Caco-2 (cell line): Measurements from ENCODE around the gene USP19. TPM values are rescaled to one million over a fixed set of nuclear protein-coding genes. Genes with fewer than 3 reads are reported as not detected.

Experiments
- BruUV-seq: library from RNA; stranded (reverse); fragments of 400-500 nt; replicated peaks from 2 replicates; lab custom pipeline; 2021; lab: Mats Ljungman, UMichigan
- CTCF ChIA-PET: fragments of 300-600 bp; sonication (Branson Sonifier 250); formaldehyde crosslinking; loops from one replicate; lab custom pipeline; 2022; ENCODE audit warnings: antibody characterized with exemption; lab: Charles Lee
- POLR2A ChIA-PET: fragments of 300-600 bp; sonication (Branson Sonifier 250); formaldehyde crosslinking; loops from one replicate; lab custom pipeline; 2022; ENCODE audit warnings: antibody characterized with exemption; lab: Charles Lee
- DNase-seq, 2 experiments: peaks; one replicate each; pipeline versions ENCODE4 v3.0.0 to v3.0.0-alpha.2; 2020 to 2022
- H3K27me3 ChIP-seq: replicated peaks from 2 replicates; pipeline ENCODE4 v1.6.0; 2011; ENCODE audit warnings: low read length; ENCODE audit not compliant: control insufficient read depth, insufficient read depth
- H3K36me3 ChIP-seq: 2 replicates; pipeline ENCODE4 v1.5.1; 2011; ENCODE audit warnings: low read length; ENCODE audit not compliant: control insufficient read depth, insufficient read depth
- H3K4me1 ChIP-seq: fragments of 250-450 bp; sonication (Bioruptor Pico); 2 replicates; pipeline ENCODE4 v1.5.1; 2020; ENCODE audit warnings: mild to moderate bottlenecking
- H3K4me3 ChIP-seq: 2 replicates; pipeline ENCODE4 v1.5.1; 2011; ENCODE audit warnings: low read depth, mild to moderate bottlenecking, control low read depth, low read length
- H3K9me3 ChIP-seq: fragments of 250-450 bp; sonication (Bioruptor Pico); 2 replicates; pipeline ENCODE4 v1.5.1; 2020; ENCODE audit warnings: mild to moderate bottlenecking, moderate library complexity
- H3K27ac Mint-ChIP-seq: one replicate; pipeline ENCODE4 v1.8.0; 2022; ENCODE audit warnings: mixed read lengths; ENCODE audit not compliant: unreplicated experiment
- H3K27me3 Mint-ChIP-seq: one replicate; pipeline ENCODE4 v1.8.0; 2022; ENCODE audit warnings: mixed read lengths; ENCODE audit not compliant: insufficient read depth, unreplicated experiment
- H3K36me3 Mint-ChIP-seq: one replicate; pipeline ENCODE4 v1.8.0; 2022; ENCODE audit warnings: mild to moderate bottlenecking, mixed read lengths; ENCODE audit not compliant: insufficient read depth, unreplicated experiment
- H3K4me1 Mint-ChIP-seq: one replicate; pipeline ENCODE4 v1.8.0; 2022; ENCODE audit warnings: low read depth, mixed read lengths; ENCODE audit not compliant: unreplicated experiment
- H3K4me3 Mint-ChIP-seq: one replicate; pipeline ENCODE4 v1.8.0; 2022; ENCODE audit warnings: mild to moderate bottlenecking, moderate library complexity, mixed read lengths; ENCODE audit not compliant: unreplicated experiment
- H3K9me3 Mint-ChIP-seq: one replicate; pipeline ENCODE4 v1.8.0; 2022; ENCODE audit warnings: mixed read lengths; ENCODE audit not compliant: unreplicated experiment
- CTCF ChIP-seq, 2 experiments: fragments of 200-600 bp in 1 of 2; IDR thresholded peaks; 1 replicate in 1 of 2; 2 replicates in 1 of 2; pipeline versions ENCODE4 v1.5.1 to v1.8.0; 2011 to 2022; ENCODE audit warnings: antibody characterized with exemption in 1 of 2, control low read depth in 1 of 2, inconsistent platforms in 1 of 2, low read depth in 1 of 2, low read length in 1 of 2, mild to moderate bottlenecking in 1 of 2, moderate library complexity in 1 of 2; ENCODE audit not compliant: insufficient read depth in 1 of 2, severe bottlenecking in 1 of 2, unreplicated experiment in 1 of 2
- intact Hi-C: fragments of 100-400 bp; cut with micrococcal nuclease; formaldehyde crosslinking; loops from one replicate; pipeline ENCODE4 v1.10.0; 2022; ENCODE audit not compliant: unreplicated experiment
- total RNA-seq: library from RNA; stranded (reverse); gene quantifications from 2 replicates; pipeline ENCODE4 v1.2.3, GENCODE V29; 2022

USP19 gene
- total RNA-seq, 1 experiment from 2014 or later, result 55.9 TPM

- Mint-ChIP-seq H3K4me3 (no peak overlapping the region), H3K4me1 (no peaks in the 10 kb centered on the region), H3K36me3 (peaks cover 23% of the 10 kb centered on the region), H3K27ac (no peak overlapping the region), H3K9me3 (no peaks in the 10 kb centered on the region), H3K27me3 (no peaks in the 10 kb centered on the region)
- H3K4me1 ChIP-seq, result peaks cover 9% of the 10 kb centered on the region; the same call in 1 of the 2 replicates
- H3K9me3 ChIP-seq, result no peaks in the 10 kb centered on the region
- intact Hi-C loops, result no loop called here
- no TSS peak for BruUV-seq
- no peak for TF ChIP-seq CTCF (IDR thresholded peaks at IDR 0.05; ENCODE audit: insufficient read depth in 1 of 2, low read depth in 1 of 2, low read length in 1 of 2, severe bottlenecking in 1 of 2, unreplicated experiment in 1 of 2)
- ChIA-PET POLR2A (no interaction called here), CTCF (no interaction called here)
- DNase-seq, result no peak
- peaks cover 2% of the 10 kb centered on the region; the same call in 1 of the 2 replicates for H3K36me3 ChIP-seq
- no peaks in the 10 kb centered on the region for H3K27me3 ChIP-seq
- no peak overlapping the region for H3K4me3 ChIP-seq
Measured at GRCh38 chr3:49123687-49124086, 3.1 kb upstream of the USP19 start.

GRCh38 chr3:49122886-49123545 is 2.4 kb upstream of the USP19 start:
- ChIA-PET CTCF (no interaction called here), POLR2A (no interaction called here)
- H3K36me3 Mint-ChIP-seq, result peaks cover 26% of the 10 kb centered on the region
- Histone ChIP-seq H3K4me3 (no peak overlapping the region), H3K27me3 (no peaks in the 10 kb centered on the region), H3K4me1 (peaks cover 9% of the 10 kb centered on the region; the same call in 1 of the 2 replicates), H3K36me3 (peaks cover 2% of the 10 kb centered on the region; the same call in 1 of the 2 replicates), H3K9me3 (no peaks in the 10 kb centered on the region)
- H3K4me3 Mint-ChIP-seq, result no peak overlapping the region
- intact Hi-C loops, result no loop called here
- no TSS peak for BruUV-seq
- no peaks in the 10 kb centered on the region for H3K9me3 Mint-ChIP-seq
- no peak for TF ChIP-seq CTCF (IDR thresholded peaks at IDR 0.05; ENCODE audit: insufficient read depth in 1 of 2, low read depth in 1 of 2, low read length in 1 of 2, severe bottlenecking in 1 of 2, unreplicated experiment in 1 of 2)
- H3K27ac Mint-ChIP-seq, result no peak overlapping the region
- H3K4me1 Mint-ChIP-seq, result no peaks in the 10 kb centered on the region
- no peaks in the 10 kb centered on the region for H3K27me3 Mint-ChIP-seq
- no peak for DNase-seq

DNA sequence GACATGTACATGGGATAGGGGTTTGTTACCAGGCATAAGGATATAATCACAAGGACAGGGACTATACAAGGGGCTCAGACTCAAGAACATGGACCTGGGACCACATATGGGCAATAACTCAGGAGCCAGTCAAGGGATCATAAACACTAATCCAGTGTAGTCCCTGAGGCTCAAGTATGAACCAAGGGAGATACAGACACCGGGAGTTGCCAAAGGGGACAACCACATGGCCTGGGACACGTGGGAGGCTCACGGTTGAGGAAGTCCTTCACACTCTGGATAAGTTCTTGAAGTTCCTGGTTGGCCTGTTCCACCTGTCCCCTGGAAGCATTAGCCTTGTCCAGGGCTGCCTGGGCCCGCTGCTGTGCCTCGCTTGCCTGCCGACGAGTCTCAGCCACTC is 1.8 kb upstream of the USP19 start:
- Histone ChIP-seq H3K36me3 (peaks cover 5% of the 10 kb centered on the region), H3K4me1 (peaks cover 9% of the 10 kb centered on the region; the same call in 1 of the 2 replicates), H3K9me3 (no peaks in the 10 kb centered on the region), H3K4me3 (no peak overlapping the region), H3K27me3 (no peaks in the 10 kb centered on the region)
- TF ChIP-seq CTCF (IDR thresholded peaks at IDR 0.05; ENCODE audit: insufficient read depth in 1 of 2, low read depth in 1 of 2, low read length in 1 of 2, severe bottlenecking in 1 of 2, unreplicated experiment in 1 of 2), result no peak
- Mint-ChIP-seq H3K27me3 (no peaks in the 10 kb centered on the region), H3K36me3 (peaks cover 31% of the 10 kb centered on the region), H3K9me3 (no peaks in the 10 kb centered on the region), H3K27ac (no peak overlapping the region), H3K4me1 (no peaks in the 10 kb centered on the region), H3K4me3 (no peak overlapping the region)
- ChIA-PET POLR2A (no interaction called here), CTCF (no interaction called here)
- intact Hi-C loops, result no loop called here
- DNase-seq, result no peak
- BruUV-seq, result no TSS peak
